Measurements from ENCODE around the gene SH3GL1. TPM values are rescaled to one million over a fixed set of nuclear protein-coding genes. Genes with fewer than 3 reads are reported as not detected.

SH3GL1 gene
- total RNA-seq, 4 donors from 2014 or later: 109 to 117 (median 112) TPM

GRCh38 chr19:4390017-4390566 lies 10.3 kb downstream of the SH3GL1 start:
- no peak for DNase-seq (ENCODE audit: low spot score in 2 of 2)

GRCh38 chr19:4389511-4390016 lies 10.8 kb downstream of the SH3GL1 start:
- WGBS, 2 donors: 45 to 52% methylated on average over 12 to 17 of the region's 17 CpGs
- intact Hi-C loops (cut with DNase I; ENCODE audit: low total_unique reads): no loop called here
- TF ChIP-seq CTCF (IDR thresholded peaks at IDR 0.05) (no peak), POLR2A (IDR thresholded peaks at IDR 0.05) (no peak)
- DNase-seq (ENCODE audit: low spot score in 2 of 2): no peak
- no peak overlapping the region for H3K4me3 ChIP-seq (ENCODE audit: low read depth, poor library complexity, severe bottlenecking)

More at GRCh38 chr19:4390017-4390566, 10.3 kb downstream of the SH3GL1 start:
- TF ChIP-seq POLR2A (IDR thresholded peaks at IDR 0.05): no peak
- TF ChIP-seq CTCF (IDR thresholded peaks at IDR 0.05): no peak
- 45 to 63% methylated on average over 8 to 12 of the region's 12 CpGs for WGBS, 2 donors
- no peak overlapping the region for H3K4me3 ChIP-seq (ENCODE audit: low read depth, poor library complexity, severe bottlenecking)
- intact Hi-C loops (cut with DNase I; ENCODE audit: low total_unique reads): no loop called here

GRCh38 chr19:4389064-4389375 lies 11.3 kb downstream of the SH3GL1 start:
- 41 to 48% methylated on average over 7 to 9 of the region's 9 CpGs for WGBS, 2 donors
- no peak for DNase-seq (ENCODE audit: low spot score in 2 of 2)
- no peak overlapping the region for H3K4me3 ChIP-seq (ENCODE audit: low read depth, poor library complexity, severe bottlenecking)
- TF ChIP-seq POLR2A (IDR thresholded peaks at IDR 0.05): no peak
- intact Hi-C loops (cut with DNase I; ENCODE audit: low total_unique reads): no loop called here

- DNase-seq (ENCODE audit: low spot score in 2 of 2): no peak
- H3K4me3 ChIP-seq (ENCODE audit: low read depth, poor library complexity, severe bottlenecking): no peak overlapping the region
- 44 to 63% methylated on average over 10 to 12 of the region's 16 CpGs for WGBS, 2 donors
- TF ChIP-seq POLR2A (IDR thresholded peaks at IDR 0.05) (no peak), CTCF (IDR thresholded peaks at IDR 0.05) (no peak)
- intact Hi-C loops (cut with DNase I; ENCODE audit: low total_unique reads): no loop called here
Observed at GRCh38 chr19:4388337-4389063, 11.8 kb downstream of the SH3GL1 start.

- no peak overlapping the region for H3K4me3 ChIP-seq (ENCODE audit: low read depth, poor library complexity, severe bottlenecking)
- WGBS, 2 donors: 87 to 88% methylated on average over 13 of the region's 13 CpGs
- no peak for DNase-seq (ENCODE audit: low spot score in 2 of 2)
- intact Hi-C loops (cut with DNase I; ENCODE audit: low total_unique reads): no loop called here
- no peak for TF ChIP-seq CTCF (IDR thresholded peaks at IDR 0.05)
- TF ChIP-seq POLR2A (IDR thresholded peaks at IDR 0.05): no peak
Observed at GRCh38 chr19:4386041-4386782, 14.1 kb downstream of the SH3GL1 start.
